Measurements from ENCODE around the gene TERB1. TPM values are rescaled to one million over a fixed set of nuclear protein-coding genes. Genes with fewer than 3 reads are reported as not detected.

TERB1 gene
- polyA plus RNA-seq, 4 donors: 0.04 TPM; not detected in 3

DNA sequence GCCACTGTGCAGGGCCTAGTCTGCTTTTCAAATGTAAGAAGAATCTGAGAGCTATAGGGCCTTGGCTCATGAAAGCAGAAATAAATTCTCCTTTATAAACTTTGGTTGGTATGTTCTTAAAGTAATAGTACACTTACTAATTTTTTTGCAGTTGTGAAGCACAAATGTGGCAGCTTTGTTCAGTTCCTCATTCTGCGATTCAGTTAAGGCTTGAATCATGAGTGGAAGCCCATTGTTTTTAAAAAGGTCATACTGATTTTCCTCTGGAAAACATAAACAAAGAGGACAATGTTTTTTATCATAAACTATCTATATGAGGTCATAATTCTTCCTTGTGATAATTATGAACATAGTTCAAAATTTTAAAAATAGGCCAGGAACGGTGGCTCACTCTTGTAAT is 26.4 kb downstream of the TERB1 start:
- no peak overlapping the region for H3K4me3 ChIP-seq (ENCODE audit: low read depth in 1 of 3, low read length in 3 of 3)
- no peaks in the 10 kb centered on the region for H3K4me1 ChIP-seq (ENCODE audit: control insufficient read depth in 3 of 3, insufficient read depth in 2 of 3, low read depth in 1 of 3, low read length in 2 of 3)
- no peaks in the 10 kb centered on the region for H3K9me3 ChIP-seq (ENCODE audit: control insufficient read depth in 2 of 2, insufficient read depth in 1 of 2, low read depth in 1 of 2, low read length in 1 of 2)
- no peak overlapping the region for H3K27ac ChIP-seq (ENCODE audit: low read depth in 1 of 3, low read length in 2 of 3)
- DNase-seq: no peak
- WGBS, 3 donors: 60 to 74% (median 68%) methylated on average over 2 of the region's 2 CpGs
- no peaks in the 10 kb centered on the region for H3K27me3 ChIP-seq (ENCODE audit: control insufficient read depth in 3 of 3, insufficient read depth in 3 of 3, low read length in 3 of 3)
- FAIRE-seq: no peak
- H3K36me3 ChIP-seq (ENCODE audit: control insufficient read depth in 3 of 3, insufficient read depth in 2 of 3, low read depth in 1 of 3, low read length in 3 of 3): no peaks in the 10 kb centered on the region

DNA sequence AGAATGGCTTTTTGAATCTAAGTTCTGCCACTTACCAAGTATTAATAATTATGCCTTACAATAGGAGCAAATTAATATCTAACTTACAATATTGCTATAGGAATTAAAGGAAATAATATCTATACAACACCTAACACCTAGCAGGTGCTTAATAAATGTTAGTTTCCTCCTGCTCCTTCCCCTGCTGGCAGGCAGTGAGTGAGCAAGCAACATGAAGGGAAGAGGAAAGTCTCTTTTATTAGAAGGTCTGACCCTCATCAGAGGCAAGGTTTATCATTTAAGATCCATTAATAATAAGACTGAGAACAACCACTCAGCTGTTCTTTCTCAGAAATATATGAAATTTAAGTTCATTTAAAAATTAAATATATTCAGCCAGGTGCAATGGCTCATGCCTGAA is 43.3 kb downstream of the TERB1 start:
- H3K27me3 ChIP-seq (ENCODE audit: control insufficient read depth in 3 of 3, insufficient read depth in 3 of 3, low read length in 3 of 3): no peaks in the 10 kb centered on the region
- no peaks in the 10 kb centered on the region for H3K9me3 ChIP-seq (ENCODE audit: control insufficient read depth in 2 of 2, insufficient read depth in 1 of 2, low read depth in 1 of 2, low read length in 1 of 2)
- H3K27ac ChIP-seq (ENCODE audit: low read depth in 1 of 3, low read length in 2 of 3): no peak overlapping the region
- no peaks in the 10 kb centered on the region for H3K36me3 ChIP-seq (ENCODE audit: control insufficient read depth in 3 of 3, insufficient read depth in 2 of 3, low read depth in 1 of 3, low read length in 3 of 3)
- no peak for DNase-seq
- no peak overlapping the region for H3K4me3 ChIP-seq (ENCODE audit: low read depth in 1 of 3, low read length in 3 of 3)
- no peak for FAIRE-seq
- H3K4me1 ChIP-seq (ENCODE audit: control insufficient read depth in 3 of 3, insufficient read depth in 2 of 3, low read depth in 1 of 3, low read length in 2 of 3): no peaks in the 10 kb centered on the region

- DNase-seq: no peak
- H3K4me3 ChIP-seq (ENCODE audit: low read depth in 1 of 3, low read length in 3 of 3): no peak overlapping the region
- no peak for FAIRE-seq
- H3K4me1 ChIP-seq (ENCODE audit: control insufficient read depth in 3 of 3, insufficient read depth in 2 of 3, low read depth in 1 of 3, low read length in 2 of 3): peaks cover 2 to 9% (median 5%) of the 10 kb centered on the region in 3 donors
- H3K27ac ChIP-seq (ENCODE audit: low read depth in 1 of 3, low read length in 2 of 3): no peak overlapping the region
- peaks cover 0 to 2% (median 0%) of the 10 kb centered on the region in 3 donors for H3K36me3 ChIP-seq (ENCODE audit: control insufficient read depth in 3 of 3, insufficient read depth in 2 of 3, low read depth in 1 of 3, low read length in 3 of 3)
- WGBS, 3 donors: 61 to 70% (median 63%) methylated on average over 3 of the region's 3 CpGs
- H3K9me3 ChIP-seq (ENCODE audit: control insufficient read depth in 2 of 2, insufficient read depth in 1 of 2, low read depth in 1 of 2, low read length in 1 of 2): no peaks in the 10 kb centered on the region
- no peaks in the 10 kb centered on the region for H3K27me3 ChIP-seq (ENCODE audit: control insufficient read depth in 3 of 3, insufficient read depth in 3 of 3, low read length in 3 of 3)
These were observed 46.6 kb downstream of the TERB1 start for GRCh38 chr16:66754819-66755218.

DNA sequence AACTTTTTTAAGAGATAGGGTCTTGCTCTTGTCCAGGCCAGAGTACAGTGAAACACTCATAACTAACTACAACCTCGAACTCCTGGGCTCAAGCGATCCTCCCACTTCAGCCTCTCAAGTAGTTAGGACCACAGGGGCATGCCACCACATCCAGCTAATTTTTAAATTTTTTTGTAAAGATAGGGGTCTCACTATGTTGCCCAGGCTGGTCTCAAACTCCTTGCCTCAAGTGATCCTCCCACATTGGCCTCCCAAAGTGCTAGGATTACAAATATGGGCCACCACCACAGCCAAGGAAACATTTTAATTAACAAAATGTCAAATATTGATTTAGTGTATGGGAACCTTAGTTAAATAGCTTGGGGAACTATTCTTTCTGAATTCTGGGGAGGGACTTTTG is 47.2 kb downstream of the TERB1 start:
- no peaks in the 10 kb centered on the region for H3K9me3 ChIP-seq (ENCODE audit: control insufficient read depth in 2 of 2, insufficient read depth in 1 of 2, low read depth in 1 of 2, low read length in 1 of 2)
- WGBS, 3 donors: 88 to 95% (median 95%) methylated on average over 2 of the region's 2 CpGs
- FAIRE-seq: no peak

GRCh38 chr16:66752958-66753357 is 48.4 kb downstream of the TERB1 start:
- H3K36me3 ChIP-seq (ENCODE audit: control insufficient read depth in 3 of 3, insufficient read depth in 2 of 3, low read depth in 1 of 3, low read length in 3 of 3): peaks cover 3 to 8% (median 5%) of the 10 kb centered on the region in 3 donors
- DNase-seq: no peak
- WGBS, 3 donors: 95 to 98% (median 97%) methylated on average over 2 of the region's 2 CpGs
- H3K4me3 ChIP-seq (ENCODE audit: low read depth in 1 of 3, low read length in 3 of 3): no peak overlapping the region
- H3K4me1 ChIP-seq (ENCODE audit: control insufficient read depth in 3 of 3, insufficient read depth in 2 of 3, low read depth in 1 of 3, low read length in 2 of 3): peaks cover 2 to 10% (median 7%) of the 10 kb centered on the region in 3 donors
- no peak for FAIRE-seq
- H3K27me3 ChIP-seq (ENCODE audit: control insufficient read depth in 3 of 3, insufficient read depth in 3 of 3, low read length in 3 of 3): no peaks in the 10 kb centered on the region
- no peak overlapping the region for H3K27ac ChIP-seq (ENCODE audit: low read depth in 1 of 3, low read length in 2 of 3)
- H3K9me3 ChIP-seq (ENCODE audit: control insufficient read depth in 2 of 2, insufficient read depth in 1 of 2, low read depth in 1 of 2, low read length in 1 of 2): no peaks in the 10 kb centered on the region

More for the DNA sequence above, 47.2 kb downstream of the TERB1 start:
- Histone ChIP-seq H3K4me3 (ENCODE audit: low read depth in 1 of 3, low read length in 3 of 3) (no peak overlapping the region), H3K27ac (ENCODE audit: low read depth in 1 of 3, low read length in 2 of 3) (no peak overlapping the region), H3K4me1 (ENCODE audit: control insufficient read depth in 3 of 3, insufficient read depth in 2 of 3, low read depth in 1 of 3, low read length in 2 of 3) (peaks cover 2 to 10% (median 7%) of the 10 kb centered on the region in 3 donors), H3K36me3 (ENCODE audit: control insufficient read depth in 3 of 3, insufficient read depth in 2 of 3, low read depth in 1 of 3, low read length in 3 of 3) (peaks cover 0 to 2% (median 2%) of the 10 kb centered on the region in 3 donors), H3K27me3 (ENCODE audit: control insufficient read depth in 3 of 3, insufficient read depth in 3 of 3, low read length in 3 of 3) (no peaks in the 10 kb centered on the region)
- DNase-seq: no peak

DNA sequence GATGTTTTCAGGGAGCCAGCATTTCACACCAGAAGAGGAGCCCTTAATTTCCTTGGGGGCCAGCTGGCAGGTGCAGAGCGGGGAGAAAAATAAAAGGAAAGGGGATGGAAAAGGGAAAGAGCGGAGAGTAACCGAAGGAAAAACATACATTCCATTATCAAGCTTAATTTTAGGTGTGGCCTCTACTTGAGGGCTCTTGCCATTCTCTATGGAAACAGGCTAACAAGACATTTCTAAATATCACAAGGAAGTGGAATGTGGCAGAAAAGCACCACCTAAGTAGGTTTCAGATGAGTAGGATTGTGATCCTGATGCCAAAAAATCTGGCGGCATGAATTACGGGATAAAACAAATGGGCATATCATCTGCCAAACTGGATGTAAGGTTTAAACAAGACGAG is 49.0 kb downstream of the TERB1 start:
- DNase-seq: no peak
- no peak for FAIRE-seq
- Histone ChIP-seq H3K27me3 (ENCODE audit: control insufficient read depth in 3 of 3, insufficient read depth in 3 of 3, low read length in 3 of 3) (no peaks in the 10 kb centered on the region), H3K9me3 (ENCODE audit: control insufficient read depth in 2 of 2, insufficient read depth in 1 of 2, low read depth in 1 of 2, low read length in 1 of 2) (no peaks in the 10 kb centered on the region), H3K4me1 (ENCODE audit: control insufficient read depth in 3 of 3, insufficient read depth in 2 of 3, low read depth in 1 of 3, low read length in 2 of 3) (peaks cover 2 to 10% (median 7%) of the 10 kb centered on the region in 3 donors), H3K27ac (ENCODE audit: low read depth in 1 of 3, low read length in 2 of 3) (no peak overlapping the region), H3K4me3 (ENCODE audit: low read depth in 1 of 3, low read length in 3 of 3) (no peak overlapping the region), H3K36me3 (ENCODE audit: control insufficient read depth in 3 of 3, insufficient read depth in 2 of 3, low read depth in 1 of 3, low read length in 3 of 3) (peaks cover 3 to 14% (median 5%) of the 10 kb centered on the region in 3 donors)
- 70 to 82% (median 74%) methylated on average over 6 of the region's 6 CpGs for WGBS, 3 donors

- WGBS, 3 donors: 31 to 48% (median 35%) methylated on average over 3 of the region's 3 CpGs
- Histone ChIP-seq H3K27ac (ENCODE audit: low read depth in 1 of 3, low read length in 2 of 3) (peak overlapping the region in 1 of 3 donors; percentile 99), H3K4me1 (ENCODE audit: control insufficient read depth in 3 of 3, insufficient read depth in 2 of 3, low read depth in 1 of 3, low read length in 2 of 3) (peaks cover 2 to 10% (median 7%) of the 10 kb centered on the region in 3 donors), H3K27me3 (ENCODE audit: control insufficient read depth in 3 of 3, insufficient read depth in 3 of 3, low read length in 3 of 3) (no peaks in the 10 kb centered on the region), H3K4me3 (ENCODE audit: low read depth in 1 of 3, low read length in 3 of 3) (peak overlapping the region in 2 of 3 donors; percentile 3 to 32), H3K9me3 (ENCODE audit: control insufficient read depth in 2 of 2, insufficient read depth in 1 of 2, low read depth in 1 of 2, low read length in 1 of 2) (no peaks in the 10 kb centered on the region), H3K36me3 (ENCODE audit: control insufficient read depth in 3 of 3, insufficient read depth in 2 of 3, low read depth in 1 of 3, low read length in 3 of 3) (peaks cover 3 to 18% (median 5%) of the 10 kb centered on the region in 3 donors)
- no peak for DNase-seq
- FAIRE-seq: no peak
These were observed 49.4 kb downstream of the TERB1 start for GRCh38 chr16:66751992-66752322.

- Histone ChIP-seq H3K36me3 (ENCODE audit: control insufficient read depth in 3 of 3, insufficient read depth in 2 of 3, low read depth in 1 of 3, low read length in 3 of 3) (peaks cover 6 to 22% (median 8%) of the 10 kb centered on the region in 3 donors), H3K4me1 (ENCODE audit: control insufficient read depth in 3 of 3, insufficient read depth in 2 of 3, low read depth in 1 of 3, low read length in 2 of 3) (peaks cover 5 to 10% (median 7%) of the 10 kb centered on the region in 3 donors)
- no peak for FAIRE-seq
These were observed 49.9 kb downstream of the TERB1 start, which contains the start of gene DYNC1LI2 for GRCh38 chr16:66751303-66751991. TSS of gene DYNC1LI2 (minus strand) at chr16:66751609. CDS start at chr16:66751591, 18 bp downstream.

GRCh38 chr16:66751053-66751302 is 50.4 kb downstream of the TERB1 start:
- DNase-seq (peak in 1 of 2 donors; percentile 24), FAIRE-seq (no peak)
- peak overlapping the region in 2 of 3 donors; percentile 80 to 99 for H3K27ac ChIP-seq (ENCODE audit: low read depth in 1 of 3, low read length in 2 of 3)
- H3K9me3 ChIP-seq (ENCODE audit: control insufficient read depth in 2 of 2, insufficient read depth in 1 of 2, low read depth in 1 of 2, low read length in 1 of 2): no peaks in the 10 kb centered on the region
- H3K4me3 ChIP-seq (ENCODE audit: low read depth in 1 of 3, low read length in 3 of 3): peak overlapping the region; percentile 76 to 96 (median 80)
- WGBS, 3 donors: 0 to 3% (median 0%) methylated on average over 10 to 22 of the region's 22 CpGs
- peaks cover 6 to 24% (median 11%) of the 10 kb centered on the region in 3 donors for H3K36me3 ChIP-seq (ENCODE audit: control insufficient read depth in 3 of 3, insufficient read depth in 2 of 3, low read depth in 1 of 3, low read length in 3 of 3)
- H3K27me3 ChIP-seq (ENCODE audit: control insufficient read depth in 3 of 3, insufficient read depth in 3 of 3, low read length in 3 of 3): no peaks in the 10 kb centered on the region
- peaks cover 5 to 10% (median 7%) of the 10 kb centered on the region in 3 donors for H3K4me1 ChIP-seq (ENCODE audit: control insufficient read depth in 3 of 3, insufficient read depth in 2 of 3, low read depth in 1 of 3, low read length in 2 of 3)

More at GRCh38 chr16:66751303-66751991, 49.9 kb downstream of the TERB1 start, which contains the start of gene DYNC1LI2:
- WGBS, 3 donors: 1% methylated on average over 55 to 90 of the region's 90 CpGs
- DNase-seq: peak; percentile 72 to 93
- H3K4me3 ChIP-seq (ENCODE audit: low read depth in 1 of 3, low read length in 3 of 3): peak within 1 kb of the TSS; percentile 76 to 96 (median 80)
- peak within 1 kb of the TSS in 2 of 3 donors; percentile 80 to 99 for H3K27ac ChIP-seq (ENCODE audit: low read depth in 1 of 3, low read length in 2 of 3)
- no peaks in the 10 kb centered on the region for H3K9me3 ChIP-seq (ENCODE audit: control insufficient read depth in 2 of 2, insufficient read depth in 1 of 2, low read depth in 1 of 2, low read length in 1 of 2)
- no peaks in the 10 kb centered on the region for H3K27me3 ChIP-seq (ENCODE audit: control insufficient read depth in 3 of 3, insufficient read depth in 3 of 3, low read length in 3 of 3)

Data from small intestine (tissue), 7 donors.